CD8-positive, alpha-beta memory T cell (primary cell): ENCODE measurements around the gene IPO7. TPM values are rescaled to one million over a fixed set of nuclear protein-coding genes. Genes with fewer than 3 reads are reported as not detected.
A peak's percentile ranks its signal among the peaks of the same experiment; 100 is the strongest.
"Not testable (repeated sequence)": the region's sequence is repeated elsewhere in the genome, so short reads cannot be mapped to it uniquely, and the experiment has no call there.

ENCODE experiments used
- CTCF ChIA-PET: fragments of 350-600 bp; sonication (Branson Sonifier 250); formaldehyde crosslinking; loops from one replicate; lab custom pipeline; 2021; ENCODE audit warnings: antibody characterized with exemption; lab: Charles Lee
- POLR2A ChIA-PET: fragments of 350-600 bp; sonication (Branson Sonifier 250); formaldehyde crosslinking; loops from one replicate; lab custom pipeline; 2021; ENCODE audit warnings: antibody characterized with exemption; lab: Charles Lee
- DNase-seq, 5 donors: peaks; one replicate each; pipeline versions ENCODE4 v3.0.0 to v3.0.0-alpha.2; 2020 to 2022; ENCODE audit warnings: mixed read lengths in 1 of 5
- H3K27ac ChIP-seq: one replicate; pipeline ENCODE4 v1.7.0; 2013; ENCODE audit warnings: low read depth, mild to moderate bottlenecking, low read length, moderate library complexity
- H3K27me3 ChIP-seq: 2 replicates; pipeline ENCODE4 v1.7.0; 2013; ENCODE audit warnings: low read length, mild to moderate bottlenecking; ENCODE audit not compliant: insufficient read depth, poor library complexity, severe bottlenecking
- H3K36me3 ChIP-seq: 2 replicates; pipeline ENCODE4 v1.7.0; 2013; ENCODE audit warnings: mild to moderate bottlenecking, low read length, moderate library complexity; ENCODE audit not compliant: insufficient read depth
- H3K4me1 ChIP-seq: 2 replicates; pipeline ENCODE4 v1.7.0; 2013; ENCODE audit warnings: mild to moderate bottlenecking, low read length, moderate library complexity; ENCODE audit not compliant: insufficient read depth
- H3K4me3 ChIP-seq: 2 replicates; pipeline ENCODE4 v1.7.0; 2013; ENCODE audit warnings: mild to moderate bottlenecking, low read length
- H3K9me3 ChIP-seq: 2 replicates; pipeline ENCODE4 v1.7.0; 2013; ENCODE audit warnings: mild to moderate bottlenecking, low read length
- H3K27ac Mint-ChIP-seq, 8 donors: one replicate each; pipeline ENCODE4 v1.8.0; 2020 to 2021; ENCODE audit warnings: mixed read lengths in 8 of 8, mild to moderate bottlenecking in 6 of 8, inconsistent platforms in 3 of 8, moderate library complexity in 3 of 8
- H3K27me3 Mint-ChIP-seq, 2 donors: one replicate each; pipeline ENCODE4 v1.8.0; 2020 to 2021; ENCODE audit warnings: mixed read lengths in 2 of 2, mild to moderate bottlenecking in 1 of 2, moderate library complexity in 1 of 2
- H3K36me3 Mint-ChIP-seq, 3 donors: one replicate each; pipeline ENCODE4 v1.8.0; 2020 to 2021; ENCODE audit warnings: mixed read lengths in 3 of 3, inconsistent platforms in 1 of 3, mild to moderate bottlenecking in 1 of 3
- H3K4me1 Mint-ChIP-seq, 3 donors: one replicate each; pipeline ENCODE4 v1.8.0; 2020 to 2021; ENCODE audit warnings: mixed read lengths in 3 of 3, inconsistent platforms in 1 of 3, mild to moderate bottlenecking in 1 of 3
- H3K4me3 Mint-ChIP-seq, 7 donors: one replicate each; pipeline ENCODE4 v1.8.0; 2020 to 2021; ENCODE audit warnings: mixed read lengths in 7 of 7, mild to moderate bottlenecking in 6 of 7, moderate library complexity in 4 of 7, inconsistent platforms in 2 of 7
- H3K9me3 Mint-ChIP-seq, 5 donors: one replicate each; pipeline ENCODE4 v1.8.0; 2020 to 2022; ENCODE audit warnings: mixed read lengths in 5 of 5, mild to moderate bottlenecking in 3 of 5, moderate library complexity in 2 of 5, inconsistent platforms in 1 of 5
- polyA plus RNA-seq: library from polyadenylated mRNA; unstranded; fragments of 300-500 nt; fragmentation: Illumina TruSeq; gene quantifications from one replicate; pipeline ENCODE4 v1.2.3, GENCODE V29; 2021
- total RNA-seq, 2 experiments: library from RNA; stranded (reverse); gene quantifications; one replicate each; pipeline ENCODE4 v1.2.3, GENCODE V29; 2021

Gene IPO7
- total and polyA plus RNA-seq, 3 experiments from 2014 or later: 3.6 to 169 (median 150) TPM

DNA sequence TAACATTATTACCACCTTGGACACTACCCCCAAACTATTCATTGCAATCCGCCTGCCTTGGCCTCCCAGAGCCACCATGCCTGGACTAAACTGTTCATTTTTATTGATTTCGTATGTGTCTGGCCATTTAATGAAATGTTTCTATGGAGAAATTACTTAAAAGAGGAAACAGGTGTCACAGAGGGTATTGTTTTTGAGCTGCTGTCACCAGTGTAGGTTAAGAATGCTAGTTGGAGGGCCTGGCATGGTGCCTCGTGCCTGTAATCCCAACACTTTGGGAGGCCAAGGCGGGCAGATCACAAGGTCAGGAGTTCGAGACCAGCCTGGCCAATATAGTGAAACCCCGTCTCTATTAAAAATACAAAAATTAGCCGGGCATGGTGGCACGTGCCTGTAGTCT, 17.4 kb downstream of the IPO7 start:
- H3K4me1 Mint-ChIP-seq: peaks cover 37 to 49% (median 41%) of the 10 kb centered on the region in 3 donors
- H3K36me3 Mint-ChIP-seq: peaks cover 0 to 33% (median 5%) of the 10 kb centered on the region in 3 donors
- POLR2A ChIA-PET, H3K36me3 ChIP-seq, H3K27me3 Mint-ChIP-seq, H3K4me1 ChIP-seq, H3K27me3 ChIP-seq, H3K27ac Mint-ChIP-seq, DNase-seq, H3K9me3 ChIP-seq, H3K9me3 Mint-ChIP-seq, H3K4me3 Mint-ChIP-seq, H3K4me3 ChIP-seq, H3K27ac ChIP-seq: not testable (repeated sequence)
- CTCF ChIA-PET: interaction anchor here (0.9 to 1.3 kb wide), 2 partner anchors 9 to 17 kb away, joined by 3 read pairs; no protein-coding TSS in a partner anchor

DNA sequence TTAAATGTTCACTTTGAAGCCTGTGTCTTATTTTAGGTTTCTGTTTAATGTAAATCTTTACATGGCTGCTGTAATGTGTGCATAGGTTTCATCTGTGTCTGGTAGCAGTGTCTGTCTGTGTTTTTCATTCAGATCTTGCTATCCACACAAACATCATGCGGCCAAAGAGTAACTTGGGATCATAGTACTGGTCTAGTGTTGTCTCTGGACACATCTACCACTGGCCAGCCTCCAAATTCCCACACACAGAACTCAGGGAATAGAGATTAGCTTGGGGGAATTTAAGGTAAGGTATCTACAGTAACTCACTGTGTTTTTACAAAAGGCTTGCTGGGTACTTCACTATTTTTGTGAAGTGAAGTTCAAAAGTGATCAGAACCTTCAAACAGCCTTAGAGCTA, 44.3 kb downstream of the IPO7 start:
- DNase-seq: no peak
- H3K27ac Mint-ChIP-seq: peak overlapping the region in 2 of 8 donors; percentile 46 to 69
- POLR2A ChIA-PET: no interaction called here
- H3K4me1 ChIP-seq: no peaks in the 10 kb centered on the region
- H3K4me3 Mint-ChIP-seq: no peak overlapping the region
- H3K27ac ChIP-seq: no peak overlapping the region
- H3K27me3 ChIP-seq: no peaks in the 10 kb centered on the region
- no peaks in the 10 kb centered on the region for H3K9me3 Mint-ChIP-seq
- H3K4me3 ChIP-seq: no peak overlapping the region
- H3K27me3 Mint-ChIP-seq: no peaks in the 10 kb centered on the region
- H3K9me3 ChIP-seq: no peaks in the 10 kb centered on the region
- H3K4me1 Mint-ChIP-seq: no peaks in the 10 kb centered on the region
- H3K36me3 Mint-ChIP-seq: peaks cover 0 to 78% (median 21%) of the 10 kb centered on the region in 3 donors
- H3K36me3 ChIP-seq: peaks cover 44% of the 10 kb centered on the region
- CTCF ChIA-PET: no interaction called here

DNA sequence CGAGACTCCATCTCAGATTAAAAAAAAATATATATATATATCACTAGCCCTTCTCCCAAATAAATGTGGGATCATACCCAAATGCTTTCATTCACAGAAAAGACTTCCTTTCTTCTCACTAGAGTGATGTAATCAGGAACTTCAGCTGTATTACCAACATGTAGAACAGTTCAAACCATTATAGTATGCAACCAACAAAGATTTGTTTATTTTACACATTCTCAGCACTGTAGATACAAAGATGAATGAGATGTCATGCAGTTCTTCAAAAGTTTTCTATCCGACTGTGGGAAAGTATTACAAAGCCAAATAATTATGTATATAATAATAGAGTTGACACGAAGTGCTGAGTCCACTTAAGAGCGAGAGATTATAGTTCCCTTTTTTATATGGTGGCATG, 54.2 kb downstream of the IPO7 start:
- CTCF ChIA-PET: no interaction called here

DNA sequence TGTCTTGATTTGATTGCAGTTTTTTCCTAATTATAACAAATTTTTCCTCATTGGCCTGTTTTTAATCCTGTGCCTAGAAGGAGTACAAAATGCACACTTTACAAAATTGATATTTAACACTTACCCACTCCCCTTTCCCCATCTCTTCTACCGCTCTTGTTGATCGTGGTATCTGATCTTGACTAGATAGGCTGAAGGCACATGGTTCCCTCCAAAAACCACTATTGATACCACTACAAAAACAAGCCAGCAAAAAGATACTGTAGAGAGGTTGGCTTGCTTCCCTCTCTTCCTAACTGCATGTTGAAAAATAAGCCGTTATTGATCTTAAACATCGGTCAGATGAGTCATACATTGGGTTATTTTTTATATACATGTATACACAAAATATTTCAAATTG, 61.8 kb downstream of the IPO7 start:
- no peak overlapping the region for H3K4me3 ChIP-seq
- H3K4me1 Mint-ChIP-seq: peaks cover 0 to 13% (median 12%) of the 10 kb centered on the region in 3 donors
- H3K27me3 Mint-ChIP-seq: no peaks in the 10 kb centered on the region
- no peak for DNase-seq
- H3K36me3 ChIP-seq: peaks cover 12% of the 10 kb centered on the region
- H3K27ac Mint-ChIP-seq: peak overlapping the region in 4 of 8 donors; percentile 3 to 46 (median 9)
- no peaks in the 10 kb centered on the region for H3K9me3 ChIP-seq
- H3K27ac ChIP-seq: no peak overlapping the region
- peaks cover 0 to 5% (median 3%) of the 10 kb centered on the region in 5 donors for H3K9me3 Mint-ChIP-seq
- peaks cover 4 to 41% (median 7%) of the 10 kb centered on the region in 3 donors for H3K36me3 Mint-ChIP-seq
- H3K4me3 Mint-ChIP-seq: peak overlapping the region in 1 of 7 donors; percentile 40
- H3K27me3 ChIP-seq: no peaks in the 10 kb centered on the region
- POLR2A ChIA-PET: interaction anchor here (1.4 kb wide), 1 partner anchor 14 kb away, joined by 5 read pairs; the partner anchor contains the start of gene ZNF143
- CTCF ChIA-PET: no interaction called here
- no peaks in the 10 kb centered on the region for H3K4me1 ChIP-seq

More for the DNA sequence above, 54.2 kb downstream of the IPO7 start:
- POLR2A ChIA-PET: interaction anchor here (0.7 kb wide), 1 partner anchor 26 kb away, joined by 3 read pairs; no protein-coding TSS in a partner anchor
- Histone ChIP-seq H3K4me3 (no peak overlapping the region), H3K4me1 (no peaks in the 10 kb centered on the region), H3K36me3 (peaks cover 51% of the 10 kb centered on the region), H3K9me3 (no peaks in the 10 kb centered on the region), H3K27ac (no peak overlapping the region), H3K27me3 (no peaks in the 10 kb centered on the region)
- no peak overlapping the region for H3K4me3 Mint-ChIP-seq
- DNase-seq: no peak
- no peaks in the 10 kb centered on the region for H3K27me3 Mint-ChIP-seq
- H3K27ac Mint-ChIP-seq: no peak overlapping the region
- peaks cover 0 to 2% (median 0%) of the 10 kb centered on the region in 3 donors for H3K4me1 Mint-ChIP-seq
- peaks cover 11 to 79% (median 28%) of the 10 kb centered on the region in 3 donors for H3K36me3 Mint-ChIP-seq
- H3K9me3 Mint-ChIP-seq: no peaks in the 10 kb centered on the region

DNA sequence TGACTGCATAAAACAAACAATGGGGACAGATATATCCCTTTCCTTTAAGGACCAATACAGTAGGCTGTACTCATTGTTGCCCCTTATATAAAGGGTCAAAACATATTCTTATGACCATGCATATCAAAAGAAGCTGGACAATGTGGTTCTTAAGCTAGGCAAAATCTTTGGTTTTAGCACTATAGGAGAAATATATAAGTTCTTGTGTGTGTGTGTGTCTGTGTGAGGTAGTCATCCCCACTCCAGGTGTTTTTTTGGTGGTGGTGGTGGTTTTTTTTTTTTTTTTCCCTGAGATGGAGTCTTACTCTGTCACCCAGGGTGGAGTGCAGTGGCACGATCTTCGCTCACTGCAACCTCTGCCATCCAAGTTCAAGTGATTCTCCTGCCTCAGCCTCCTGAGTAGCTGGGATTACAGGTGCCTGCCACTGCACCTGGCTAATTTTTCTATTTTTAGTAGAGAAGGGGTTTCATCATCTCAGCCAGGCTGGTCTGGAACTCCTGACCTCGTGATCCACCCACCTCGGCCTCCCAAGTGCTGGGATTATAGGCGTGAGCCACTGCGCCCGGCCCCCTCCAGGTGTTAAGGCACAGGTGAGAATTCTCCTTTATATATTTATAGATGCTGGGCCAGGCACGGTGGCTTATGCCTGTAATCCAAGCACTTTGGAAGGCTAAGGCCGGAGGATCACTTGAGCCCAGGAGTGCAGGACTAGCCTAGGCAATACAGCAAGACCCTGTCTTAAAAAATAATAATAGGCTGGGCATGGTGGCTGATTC, 64.3 kb downstream of the IPO7 start:
- Mint-ChIP-seq H3K36me3 (peaks cover 4 to 21% (median 9%) of the 10 kb centered on the region in 3 donors), H3K27ac (no peak overlapping the region), H3K9me3 (peaks cover 7 to 17% (median 14%) of the 10 kb centered on the region in 5 donors), H3K4me3 (no peak overlapping the region), H3K27me3 (no peaks in the 10 kb centered on the region), H3K4me1 (peaks cover 0 to 13% (median 12%) of the 10 kb centered on the region in 3 donors)
- ChIA-PET CTCF (interaction anchor here (0.8 kb wide), 1 partner anchor 12 kb away, joined by 3 read pairs; the partner anchor contains the start of gene ZNF143), POLR2A (no interaction called here)
- Histone ChIP-seq H3K27ac (no peak overlapping the region), H3K9me3 (no peaks in the 10 kb centered on the region), H3K36me3 (no peaks in the 10 kb centered on the region), H3K4me3 (no peak overlapping the region), H3K27me3 (no peaks in the 10 kb centered on the region), H3K4me1 (no peaks in the 10 kb centered on the region)
- DNase-seq: no peak

DNA sequence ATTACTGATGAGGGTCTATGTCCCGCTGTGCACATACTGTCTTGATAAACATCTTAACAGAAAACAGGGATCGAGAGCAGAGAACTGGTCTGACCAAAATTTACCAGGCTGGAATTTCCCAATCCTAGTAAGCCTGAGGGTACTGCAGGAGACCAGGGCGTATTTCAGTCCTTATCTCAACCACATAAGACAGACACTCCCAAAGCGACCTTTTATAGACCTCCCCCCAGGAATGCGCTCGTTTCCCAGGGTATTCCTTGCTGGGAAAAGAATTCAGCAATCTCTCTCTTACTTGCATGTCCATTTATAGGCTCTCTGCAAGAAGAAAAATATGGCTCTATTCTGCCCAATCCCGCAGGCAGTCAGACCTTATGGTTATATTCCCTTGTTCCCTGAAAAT, 67.6 kb downstream of the IPO7 start:
- POLR2A ChIA-PET, H3K27me3 Mint-ChIP-seq, H3K27me3 ChIP-seq, H3K4me1 Mint-ChIP-seq, H3K4me3 ChIP-seq, H3K4me3 Mint-ChIP-seq, CTCF ChIA-PET, H3K9me3 ChIP-seq, H3K27ac ChIP-seq, H3K27ac Mint-ChIP-seq, H3K4me1 ChIP-seq, H3K36me3 Mint-ChIP-seq, H3K36me3 ChIP-seq, DNase-seq: not testable (repeated sequence)
- H3K9me3 Mint-ChIP-seq: peaks cover 7 to 17% (median 14%) of the 10 kb centered on the region in 5 donors

DNA sequence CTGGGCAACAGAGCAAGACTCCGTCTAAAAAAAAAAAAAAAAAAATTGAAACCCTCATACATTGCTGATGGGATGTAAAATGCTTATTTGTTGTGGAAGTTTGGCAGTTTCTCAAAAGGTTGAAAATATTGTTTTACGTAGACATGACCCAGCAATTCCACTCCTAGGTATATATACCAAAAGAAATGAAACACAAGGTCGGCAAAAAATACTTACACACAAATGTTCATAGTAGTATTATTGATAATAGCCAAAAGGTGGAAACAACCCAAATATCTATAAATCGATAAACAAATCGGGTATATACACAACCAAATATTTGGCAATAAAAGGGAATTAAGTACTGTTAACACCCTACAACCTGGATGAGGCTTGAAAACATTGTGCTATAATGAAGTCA, 71.3 kb downstream of the IPO7 start:
- H3K27me3 ChIP-seq: no peaks in the 10 kb centered on the region
- H3K4me1 ChIP-seq: peaks cover 5% of the 10 kb centered on the region
- no peak overlapping the region for H3K4me3 ChIP-seq
- no peak for DNase-seq
- ChIA-PET POLR2A (no interaction called here), CTCF (no interaction called here)
- no peaks in the 10 kb centered on the region for H3K9me3 ChIP-seq
- Mint-ChIP-seq H3K36me3 (peaks cover 0 to 7% (median 5%) of the 10 kb centered on the region in 3 donors), H3K27me3 (no peaks in the 10 kb centered on the region), H3K9me3 (peaks cover 7 to 17% (median 14%) of the 10 kb centered on the region in 5 donors), H3K4me3 (peak overlapping the region in 1 of 7 donors; percentile 5), H3K4me1 (peaks cover 8 to 13% (median 10%) of the 10 kb centered on the region in 3 donors), H3K27ac (no peak overlapping the region)
- no peak overlapping the region for H3K27ac ChIP-seq
- no peaks in the 10 kb centered on the region for H3K36me3 ChIP-seq
